Measurements from ENCODE around the gene LAD1.

DNA sequence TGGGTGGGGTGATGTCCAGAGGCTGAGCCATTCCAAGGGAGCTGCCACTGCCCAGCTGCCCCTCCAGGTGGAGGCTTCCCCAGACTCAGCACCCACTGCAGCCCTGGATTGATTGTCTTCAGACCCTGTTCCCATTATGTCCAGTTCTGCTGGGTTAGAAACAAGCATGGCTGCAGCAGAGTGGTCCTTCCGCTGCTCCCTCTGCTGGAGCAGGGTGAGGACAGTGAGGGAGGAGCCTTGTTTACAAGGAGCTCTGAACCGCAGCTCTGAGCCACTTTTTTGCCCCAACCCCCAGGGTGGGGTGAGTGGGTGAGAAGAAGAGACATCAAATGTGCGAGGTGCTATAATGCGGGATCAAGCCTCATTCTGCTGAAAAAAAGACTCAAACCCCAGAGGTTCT lies 24.0 kb downstream of the LAD1 start:
- TF ChIP-seq EZH2 (IDR thresholded peaks at IDR 0.05) (no peak), POLR2AphosphoS5 (IDR thresholded peaks at IDR 0.05; ENCODE audit: borderline replicate concordance, low read depth, low read length) (no peak)
